Measurements from ENCODE around the gene EEF1A2. TPM values are rescaled to one million over a fixed set of nuclear protein-coding genes. Genes with fewer than 3 reads are reported as not detected.

Gene EEF1A2
- total and polyA plus RNA-seq, 2 experiments from 2014 or later = 1.3 to 37.1 TPM

- TF ChIP-seq, protein P1, sequence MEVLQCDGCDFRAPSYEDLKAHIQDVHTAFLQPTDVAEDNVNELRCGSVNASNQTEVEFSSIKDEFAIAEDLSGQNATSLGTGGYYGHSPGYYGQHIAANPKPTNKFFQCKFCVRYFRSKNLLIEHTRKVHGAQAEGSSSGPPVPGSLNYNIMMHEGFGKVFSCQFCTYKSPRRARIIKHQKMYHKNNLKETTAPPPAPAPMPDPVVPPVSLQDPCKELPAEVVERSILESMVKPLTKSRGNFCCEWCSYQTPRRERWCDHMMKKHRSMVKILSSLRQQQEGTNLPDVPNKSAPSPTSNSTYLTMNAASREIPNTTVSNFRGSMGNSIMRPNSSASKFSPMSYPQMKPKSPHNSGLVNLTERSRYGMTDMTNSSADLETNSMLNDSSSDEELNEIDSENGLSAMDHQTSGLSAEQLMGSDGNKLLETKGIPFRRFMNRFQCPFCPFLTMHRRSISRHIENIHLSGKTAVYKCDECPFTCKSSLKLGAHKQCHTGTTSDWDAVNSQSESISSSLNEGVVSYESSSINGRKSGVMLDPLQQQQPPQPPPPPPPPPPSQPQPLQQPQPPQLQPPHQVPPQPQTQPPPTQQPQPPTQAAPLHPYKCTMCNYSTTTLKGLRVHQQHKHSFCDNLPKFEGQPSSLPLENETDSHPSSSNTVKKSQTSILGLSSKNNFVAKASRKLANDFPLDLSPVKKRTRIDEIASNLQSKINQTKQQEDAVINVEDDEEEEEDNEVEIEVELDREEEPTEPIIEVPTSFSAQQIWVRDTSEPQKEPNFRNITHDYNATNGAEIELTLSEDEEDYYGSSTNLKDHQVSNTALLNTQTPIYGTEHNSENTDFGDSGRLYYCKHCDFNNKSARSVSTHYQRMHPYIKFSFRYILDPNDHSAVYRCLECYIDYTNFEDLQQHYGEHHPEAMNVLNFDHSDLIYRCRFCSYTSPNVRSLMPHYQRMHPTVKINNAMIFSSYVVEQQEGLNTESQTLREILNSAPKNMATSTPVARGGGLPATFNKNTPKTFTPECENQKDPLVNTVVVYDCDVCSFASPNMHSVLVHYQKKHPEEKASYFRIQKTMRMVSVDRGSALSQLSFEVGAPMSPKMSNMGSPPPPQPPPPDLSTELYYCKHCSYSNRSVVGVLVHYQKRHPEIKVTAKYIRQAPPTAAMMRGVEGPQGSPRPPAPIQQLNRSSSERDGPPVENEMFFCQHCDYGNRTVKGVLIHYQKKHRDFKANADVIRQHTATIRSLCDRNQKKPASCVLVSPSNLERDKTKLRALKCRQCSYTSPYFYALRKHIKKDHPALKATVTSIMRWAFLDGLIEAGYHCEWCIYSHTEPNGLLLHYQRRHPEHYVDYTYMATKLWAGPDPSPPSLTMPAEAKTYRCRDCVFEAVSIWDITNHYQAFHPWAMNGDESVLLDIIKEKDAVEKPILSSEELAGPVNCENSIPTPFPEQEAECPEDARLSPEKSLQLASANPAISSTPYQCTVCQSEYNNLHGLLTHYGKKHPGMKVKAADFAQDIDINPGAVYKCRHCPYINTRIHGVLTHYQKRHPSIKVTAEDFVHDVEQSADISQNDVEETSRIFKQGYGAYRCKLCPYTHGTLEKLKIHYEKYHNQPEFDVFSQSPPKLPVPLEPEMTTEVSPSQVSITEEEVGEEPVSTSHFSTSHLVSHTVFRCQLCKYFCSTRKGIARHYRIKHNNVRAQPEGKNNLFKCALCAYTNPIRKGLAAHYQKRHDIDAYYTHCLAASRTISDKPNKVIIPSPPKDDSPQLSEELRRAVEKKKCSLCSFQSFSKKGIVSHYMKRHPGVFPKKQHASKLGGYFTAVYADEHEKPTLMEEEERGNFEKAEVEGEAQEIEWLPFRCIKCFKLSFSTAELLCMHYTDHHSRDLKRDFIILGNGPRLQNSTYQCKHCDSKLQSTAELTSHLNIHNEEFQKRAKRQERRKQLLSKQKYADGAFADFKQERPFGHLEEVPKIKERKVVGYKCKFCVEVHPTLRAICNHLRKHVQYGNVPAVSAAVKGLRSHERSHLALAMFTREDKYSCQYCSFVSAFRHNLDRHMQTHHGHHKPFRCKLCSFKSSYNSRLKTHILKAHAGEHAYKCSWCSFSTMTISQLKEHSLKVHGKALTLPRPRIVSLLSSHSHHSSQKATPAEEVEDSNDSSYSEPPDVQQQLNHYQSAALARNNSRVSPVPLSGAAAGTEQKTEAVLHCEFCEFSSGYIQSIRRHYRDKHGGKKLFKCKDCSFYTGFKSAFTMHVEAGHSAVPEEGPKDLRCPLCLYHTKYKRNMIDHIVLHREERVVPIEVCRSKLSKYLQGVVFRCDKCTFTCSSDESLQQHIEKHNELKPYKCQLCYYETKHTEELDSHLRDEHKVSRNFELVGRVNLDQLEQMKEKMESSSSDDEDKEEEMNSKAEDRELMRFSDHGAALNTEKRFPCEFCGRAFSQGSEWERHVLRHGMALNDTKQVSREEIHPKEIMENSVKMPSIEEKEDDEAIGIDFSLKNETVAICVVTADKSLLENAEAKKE (CRISPR knock-in tag; IDR thresholded peaks at IDR 0.05) = no peak
- TF ChIP-seq ZNF114 (CRISPR knock-in tag; IDR thresholded peaks at IDR 0.05) = no peak
- TF ChIP-seq, protein P2, sequence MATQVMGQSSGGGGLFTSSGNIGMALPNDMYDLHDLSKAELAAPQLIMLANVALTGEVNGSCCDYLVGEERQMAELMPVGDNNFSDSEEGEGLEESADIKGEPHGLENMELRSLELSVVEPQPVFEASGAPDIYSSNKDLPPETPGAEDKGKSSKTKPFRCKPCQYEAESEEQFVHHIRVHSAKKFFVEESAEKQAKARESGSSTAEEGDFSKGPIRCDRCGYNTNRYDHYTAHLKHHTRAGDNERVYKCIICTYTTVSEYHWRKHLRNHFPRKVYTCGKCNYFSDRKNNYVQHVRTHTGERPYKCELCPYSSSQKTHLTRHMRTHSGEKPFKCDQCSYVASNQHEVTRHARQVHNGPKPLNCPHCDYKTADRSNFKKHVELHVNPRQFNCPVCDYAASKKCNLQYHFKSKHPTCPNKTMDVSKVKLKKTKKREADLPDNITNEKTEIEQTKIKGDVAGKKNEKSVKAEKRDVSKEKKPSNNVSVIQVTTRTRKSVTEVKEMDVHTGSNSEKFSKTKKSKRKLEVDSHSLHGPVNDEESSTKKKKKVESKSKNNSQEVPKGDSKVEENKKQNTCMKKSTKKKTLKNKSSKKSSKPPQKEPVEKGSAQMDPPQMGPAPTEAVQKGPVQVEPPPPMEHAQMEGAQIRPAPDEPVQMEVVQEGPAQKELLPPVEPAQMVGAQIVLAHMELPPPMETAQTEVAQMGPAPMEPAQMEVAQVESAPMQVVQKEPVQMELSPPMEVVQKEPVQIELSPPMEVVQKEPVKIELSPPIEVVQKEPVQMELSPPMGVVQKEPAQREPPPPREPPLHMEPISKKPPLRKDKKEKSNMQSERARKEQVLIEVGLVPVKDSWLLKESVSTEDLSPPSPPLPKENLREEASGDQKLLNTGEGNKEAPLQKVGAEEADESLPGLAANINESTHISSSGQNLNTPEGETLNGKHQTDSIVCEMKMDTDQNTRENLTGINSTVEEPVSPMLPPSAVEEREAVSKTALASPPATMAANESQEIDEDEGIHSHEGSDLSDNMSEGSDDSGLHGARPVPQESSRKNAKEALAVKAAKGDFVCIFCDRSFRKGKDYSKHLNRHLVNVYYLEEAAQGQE (IDR thresholded peaks at IDR 0.05; ENCODE audit: unreplicated experiment) = no peak
- TF ChIP-seq STAT1 (IDR thresholded peaks at IDR 0.05; ENCODE audit: unreplicated experiment) = no peak
- TF ChIP-seq POLR2AphosphoS5 (IDR thresholded peaks at IDR 0.05; ENCODE audit: low read depth) = no peak
- TF ChIP-seq, protein P3, sequence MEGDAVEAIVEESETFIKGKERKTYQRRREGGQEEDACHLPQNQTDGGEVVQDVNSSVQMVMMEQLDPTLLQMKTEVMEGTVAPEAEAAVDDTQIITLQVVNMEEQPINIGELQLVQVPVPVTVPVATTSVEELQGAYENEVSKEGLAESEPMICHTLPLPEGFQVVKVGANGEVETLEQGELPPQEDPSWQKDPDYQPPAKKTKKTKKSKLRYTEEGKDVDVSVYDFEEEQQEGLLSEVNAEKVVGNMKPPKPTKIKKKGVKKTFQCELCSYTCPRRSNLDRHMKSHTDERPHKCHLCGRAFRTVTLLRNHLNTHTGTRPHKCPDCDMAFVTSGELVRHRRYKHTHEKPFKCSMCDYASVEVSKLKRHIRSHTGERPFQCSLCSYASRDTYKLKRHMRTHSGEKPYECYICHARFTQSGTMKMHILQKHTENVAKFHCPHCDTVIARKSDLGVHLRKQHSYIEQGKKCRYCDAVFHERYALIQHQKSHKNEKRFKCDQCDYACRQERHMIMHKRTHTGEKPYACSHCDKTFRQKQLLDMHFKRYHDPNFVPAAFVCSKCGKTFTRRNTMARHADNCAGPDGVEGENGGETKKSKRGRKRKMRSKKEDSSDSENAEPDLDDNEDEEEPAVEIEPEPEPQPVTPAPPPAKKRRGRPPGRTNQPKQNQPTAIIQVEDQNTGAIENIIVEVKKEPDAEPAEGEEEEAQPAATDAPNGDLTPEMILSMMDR (conservative IDR thresholded peaks at IDR 0.05; ENCODE audit: low read depth in 2 of 2) = no peak
Observed at GRCh38 chr20:63494420-63495166, 4.3 kb downstream of the EEF1A2 start (continued).

Data from GM23338 (cell line).